ENCODE data around the gene GNPAT. TPM values are rescaled to one million over a fixed set of nuclear protein-coding genes. Genes with fewer than 3 reads are reported as not detected.

GNPAT gene
- total and polyA plus RNA-seq, 8 donors = 35.1 to 89.5 (median 71.6) TPM

GRCh38 chr1:231200388-231201031 lies 40.5 kb upstream of the GNPAT start:
- H3K4me1 ChIP-seq = no peaks in the 10 kb centered on the region
- no peaks in the 10 kb centered on the region for H3K36me3 ChIP-seq
- H3K27me3 ChIP-seq = peaks cover 0 to 17% of the 10 kb centered on the region in 2 donors
- ATAC-seq = no peak
- H3K27ac ChIP-seq = no peak overlapping the region
- intact Hi-C loops (cut with DNase I) = no loop called here
- TF ChIP-seq, protein P1, sequence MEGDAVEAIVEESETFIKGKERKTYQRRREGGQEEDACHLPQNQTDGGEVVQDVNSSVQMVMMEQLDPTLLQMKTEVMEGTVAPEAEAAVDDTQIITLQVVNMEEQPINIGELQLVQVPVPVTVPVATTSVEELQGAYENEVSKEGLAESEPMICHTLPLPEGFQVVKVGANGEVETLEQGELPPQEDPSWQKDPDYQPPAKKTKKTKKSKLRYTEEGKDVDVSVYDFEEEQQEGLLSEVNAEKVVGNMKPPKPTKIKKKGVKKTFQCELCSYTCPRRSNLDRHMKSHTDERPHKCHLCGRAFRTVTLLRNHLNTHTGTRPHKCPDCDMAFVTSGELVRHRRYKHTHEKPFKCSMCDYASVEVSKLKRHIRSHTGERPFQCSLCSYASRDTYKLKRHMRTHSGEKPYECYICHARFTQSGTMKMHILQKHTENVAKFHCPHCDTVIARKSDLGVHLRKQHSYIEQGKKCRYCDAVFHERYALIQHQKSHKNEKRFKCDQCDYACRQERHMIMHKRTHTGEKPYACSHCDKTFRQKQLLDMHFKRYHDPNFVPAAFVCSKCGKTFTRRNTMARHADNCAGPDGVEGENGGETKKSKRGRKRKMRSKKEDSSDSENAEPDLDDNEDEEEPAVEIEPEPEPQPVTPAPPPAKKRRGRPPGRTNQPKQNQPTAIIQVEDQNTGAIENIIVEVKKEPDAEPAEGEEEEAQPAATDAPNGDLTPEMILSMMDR (IDR thresholded peaks at IDR 0.05) = no peak
- no peak overlapping the region for H3K4me3 ChIP-seq
- no peak for DNase-seq
- H3K9me3 ChIP-seq = no peaks in the 10 kb centered on the region

DNA sequence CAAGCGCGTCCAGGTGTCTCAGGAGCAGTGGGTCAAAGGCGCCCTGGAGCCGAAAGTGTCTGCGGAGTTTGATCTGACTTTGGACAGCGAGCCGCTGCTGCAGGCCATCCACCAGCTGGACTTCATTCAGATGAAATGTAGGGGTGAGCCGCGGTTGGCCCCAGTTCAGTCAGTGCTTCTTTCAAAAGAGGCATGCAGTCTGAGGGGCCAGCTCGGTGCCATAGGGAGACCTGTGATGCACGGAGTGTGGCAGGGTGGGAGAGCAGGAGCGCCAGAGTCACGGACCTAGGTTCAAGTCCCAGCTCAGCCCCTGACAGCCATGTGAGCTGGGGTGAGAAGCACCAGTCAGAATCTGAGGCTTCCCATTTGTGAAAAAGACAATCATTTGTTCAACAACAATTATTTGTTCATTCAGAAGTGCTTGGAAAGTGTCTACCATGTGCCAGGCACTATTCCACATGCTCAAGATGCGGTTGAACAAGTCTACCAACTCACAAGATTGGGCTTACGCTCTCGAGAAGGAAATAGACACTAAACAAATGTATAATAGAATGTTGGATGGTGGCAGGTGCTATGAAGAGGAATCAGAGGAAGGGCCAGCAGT lies 39.5 kb upstream of the GNPAT start:
- Histone ChIP-seq H3K4me1 (no peaks in the 10 kb centered on the region), H3K36me3 (no peaks in the 10 kb centered on the region), H3K27me3 (peaks cover 0 to 17% of the 10 kb centered on the region in 2 donors), H3K4me3 (no peak overlapping the region), H3K27ac (no peak overlapping the region), H3K9me3 (no peaks in the 10 kb centered on the region)
- TF ChIP-seq, protein P1 (IDR thresholded peaks at IDR 0.05) = no peak
- DNase-seq = no peak
- intact Hi-C loops (cut with DNase I) = no loop called here
- ATAC-seq = no peak

DNA sequence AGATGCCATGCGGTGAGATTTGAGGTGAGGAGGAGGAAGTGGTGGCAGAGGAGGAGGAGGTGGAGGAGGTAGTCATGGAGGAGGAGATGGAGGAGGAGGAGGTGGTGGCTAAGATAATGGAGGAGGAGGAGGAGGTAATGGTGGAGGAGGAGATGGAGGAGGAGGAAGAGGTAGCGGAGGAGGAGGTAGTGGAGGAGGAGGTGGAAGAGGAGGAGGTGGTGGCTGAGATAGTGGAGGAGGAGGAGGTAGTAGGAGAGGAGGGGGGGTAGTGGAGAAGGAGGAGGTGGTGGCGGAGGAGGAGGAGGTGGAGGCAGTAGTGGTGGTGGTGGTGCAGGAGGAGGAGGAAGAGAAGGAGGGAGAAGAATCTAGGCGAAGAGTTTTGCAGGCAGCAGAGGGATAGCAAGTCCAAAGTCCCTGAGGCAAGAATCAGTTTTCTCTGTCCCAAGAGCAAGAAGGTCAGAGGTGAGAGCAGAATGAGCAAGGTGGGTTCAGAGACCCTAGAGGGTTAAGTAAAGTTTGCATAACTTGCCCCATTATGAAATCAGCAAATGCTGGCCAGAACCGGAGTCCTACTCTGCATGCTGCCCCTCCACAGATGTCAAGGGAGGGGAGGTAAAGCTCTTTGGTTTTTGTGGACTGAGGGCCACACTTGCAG lies 38.9 kb upstream of the GNPAT start:
- Histone ChIP-seq H3K27me3 (peaks cover 0 to 17% of the 10 kb centered on the region in 2 donors), H3K9me3 (no peaks in the 10 kb centered on the region), H3K4me3 (no peak overlapping the region), H3K36me3 (no peaks in the 10 kb centered on the region), H3K4me1 (no peaks in the 10 kb centered on the region), H3K27ac (no peak overlapping the region)
- TF ChIP-seq, protein P1 (IDR thresholded peaks at IDR 0.05) = no peak
- DNase-seq = no peak
- intact Hi-C loops (cut with DNase I) = no loop called here
- ATAC-seq = no peak

- Histone ChIP-seq H3K36me3 (no peaks in the 10 kb centered on the region), H3K27ac (no peak overlapping the region), H3K4me1 (no peaks in the 10 kb centered on the region), H3K27me3 (peaks cover 0 to 17% of the 10 kb centered on the region in 2 donors), H3K9me3 (no peaks in the 10 kb centered on the region), H3K4me3 (no peak overlapping the region)
- intact Hi-C loops (cut with DNase I) = no loop called here
- DNase-seq = no peak
- ATAC-seq = no peak
- TF ChIP-seq, protein P1 (IDR thresholded peaks at IDR 0.05) = no peak
Measured at GRCh38 chr1:231203259-231204057, 37.6 kb upstream of the GNPAT start.

All from left lung (tissue), 10 donors.